MM.1S (cell line): ENCODE results near the gene FOXA2.

Experiments
- DNase-seq: peaks from one replicate; pipeline ENCODE4 v3.0.0-alpha.2; 2015
- H2AFZ ChIP-seq: fragments of 300-600 bp; sonication (generic); 2 replicates; pipeline ENCODE4 v1.6.0; 2016; ENCODE audit warnings: antibody characterized with exemption, low read length
- H3F3A ChIP-seq: fragments of 300-600 bp; sonication (generic); 2 replicates; pipeline ENCODE4 v1.6.1; 2016; ENCODE audit warnings: mild to moderate bottlenecking, antibody characterized with exemption, low read length, moderate library complexity, mixed read lengths; ENCODE audit not compliant: insufficient read depth
- H3K27ac ChIP-seq: fragments of 300-600 bp; sonication (generic); 2 replicates; pipeline ENCODE4 v1.5.1; 2016; ENCODE audit warnings: mild to moderate bottlenecking, low read length
- H3K27me3 ChIP-seq: fragments of 300-600 bp; sonication (generic); replicated peaks from 2 replicates; pipeline ENCODE4 v1.6.0; 2016; ENCODE audit warnings: low read length; ENCODE audit not compliant: insufficient read depth
- H3K36me3 ChIP-seq: fragments of 300-600 bp; sonication (generic); replicated peaks from 2 replicates; pipeline ENCODE4 v1.6.1; 2016; ENCODE audit warnings: mild to moderate bottlenecking, low read length, mixed read lengths; ENCODE audit not compliant: insufficient read depth
- H3K4me1 ChIP-seq: fragments of 300-600 bp; sonication (generic); 2 replicates; pipeline ENCODE4 v1.6.1; 2016; ENCODE audit warnings: low read length, mixed read lengths
- H3K4me2 ChIP-seq: fragments of 300-600 bp; sonication (generic); 2 replicates; pipeline ENCODE4 v1.6.0; 2016; ENCODE audit warnings: low read depth, low read length
- H3K4me3 ChIP-seq: fragments of 300-600 bp; sonication (generic); 2 replicates; pipeline ENCODE4 v1.5.1; 2016; ENCODE audit warnings: low read length, mixed read lengths
- H3K79me2 ChIP-seq: fragments of 300-600 bp; sonication (generic); 2 replicates; pipeline ENCODE4 v1.6.1; 2016; ENCODE audit warnings: mixed run types, low read length, mixed read lengths
- H3K9ac ChIP-seq: fragments of 300-600 bp; sonication (generic); 2 replicates; pipeline ENCODE4 v1.6.1; 2016; ENCODE audit warnings: low read length, mixed read lengths
- H3K9me2 ChIP-seq: fragments of 300-600 bp; sonication (generic); replicated peaks from 2 replicates; pipeline ENCODE4 v1.6.1; 2016; ENCODE audit warnings: mild to moderate bottlenecking, low read length, mixed read lengths; ENCODE audit not compliant: insufficient read depth
- H3K9me3 ChIP-seq: fragments of 300-600 bp; sonication (generic); replicated peaks from 2 replicates; pipeline ENCODE4 v1.6.1; 2016; ENCODE audit warnings: mild to moderate bottlenecking, low read length, mixed read lengths; ENCODE audit not compliant: insufficient read depth
- H4K20me1 ChIP-seq: fragments of 300-600 bp; sonication (generic); 2 replicates; pipeline ENCODE4 v1.6.1; 2016; ENCODE audit warnings: mild to moderate bottlenecking, low read length, moderate library complexity, mixed read lengths; ENCODE audit not compliant: insufficient read depth
- CTCF ChIP-seq: fragments of 300-600 bp; sonication (generic); IDR thresholded peaks from 2 replicates; pipeline ENCODE4 v1.5.1; 2016; ENCODE audit warnings: antibody characterized with exemption, low read length, mixed read lengths
- EZH2 ChIP-seq: fragments of 300-600 bp; sonication (generic); optimal IDR thresholded peaks from 2 replicates; pipeline ENCODE3; 2017; ENCODE audit warnings: low read depth, mild to moderate bottlenecking, antibody characterized with exemption, low read length, mixed read lengths
- EZH2phosphoT487 ChIP-seq: fragments of 300-600 bp; sonication (generic); IDR thresholded peaks from 2 replicates; pipeline ENCODE4 v1.6.1; 2018; ENCODE audit warnings: antibody characterized with exemption, low read length

The FOXA2 gene

GRCh38 chr20:22532598-22532997 is 51.8 kb downstream of the FOXA2 start:
- Histone ChIP-seq H3K4me3 (no peak overlapping the region), H4K20me1 (no peaks in the 10 kb centered on the region), H3K27ac (no peak overlapping the region), H3F3A (no peaks in the 10 kb centered on the region), H3K27me3 (no peaks in the 10 kb centered on the region), H3K36me3 (no peaks in the 10 kb centered on the region), H3K9ac (no peak overlapping the region), H3K79me2 (no peaks in the 10 kb centered on the region), H3K4me2 (no peak overlapping the region), H2AFZ (no peak overlapping the region), H3K4me1 (no peaks in the 10 kb centered on the region), H3K9me2 (no peaks in the 10 kb centered on the region), H3K9me3 (no peaks in the 10 kb centered on the region)
- no peak for TF ChIP-seq CTCF
- no peak for TF ChIP-seq EZH2
- no peak for TF ChIP-seq EZH2phosphoT487
- DNase-seq: no peak

GRCh38 chr20:22531756-22532155 is 52.6 kb downstream of the FOXA2 start:
- H3K4me3 ChIP-seq: no peak overlapping the region
- no peaks in the 10 kb centered on the region for H3K9me2 ChIP-seq
- no peaks in the 10 kb centered on the region for H3K4me1 ChIP-seq
- H3K36me3 ChIP-seq: no peaks in the 10 kb centered on the region
- H3K4me2 ChIP-seq: no peak overlapping the region
- no peak for TF ChIP-seq EZH2
- no peak for TF ChIP-seq CTCF
- TF ChIP-seq EZH2phosphoT487: no peak
- no peaks in the 10 kb centered on the region for H3K9me3 ChIP-seq
- H2AFZ ChIP-seq: no peak overlapping the region
- no peak overlapping the region for H3K9ac ChIP-seq
- no peak overlapping the region for H3K27ac ChIP-seq
- H3K27me3 ChIP-seq: no peaks in the 10 kb centered on the region
- no peaks in the 10 kb centered on the region for H3F3A ChIP-seq
- no peaks in the 10 kb centered on the region for H4K20me1 ChIP-seq
- DNase-seq: no peak
- no peaks in the 10 kb centered on the region for H3K79me2 ChIP-seq

GRCh38 chr20:22531056-22531615 is 53.2 kb downstream of the FOXA2 start:
- Histone ChIP-seq H2AFZ (no peak overlapping the region), H4K20me1 (no peaks in the 10 kb centered on the region), H3K27ac (no peak overlapping the region), H3F3A (no peaks in the 10 kb centered on the region), H3K4me3 (no peak overlapping the region), H3K27me3 (no peaks in the 10 kb centered on the region), H3K79me2 (no peaks in the 10 kb centered on the region), H3K4me2 (no peak overlapping the region), H3K9me3 (no peaks in the 10 kb centered on the region), H3K9ac (no peak overlapping the region), H3K4me1 (no peaks in the 10 kb centered on the region), H3K9me2 (no peaks in the 10 kb centered on the region), H3K36me3 (no peaks in the 10 kb centered on the region)
- DNase-seq: no peak
- TF ChIP-seq EZH2phosphoT487 (no peak), CTCF (no peak), EZH2 (no peak)
